ACHN (cell line): Measurements from ENCODE around the gene PLCL2.
"Not testable (repeated sequence)": the region's sequence is repeated elsewhere in the genome, so short reads cannot be mapped to it uniquely, and the experiment has no call there.

Experiments used
- DNase-seq: peaks from one replicate; pipeline ENCODE4 v3.0.0-alpha.2; 2015
- in situ Hi-C: cut with HindIII; loops from 2 replicates; pipeline ENCODE4 v1.10.0; 2017; ENCODE audit warnings: low sequenced_read_pairs, low pct_ligation_motif_present, low pct_unique_long_range_greater_than_20kb

Gene PLCL2

DNA sequence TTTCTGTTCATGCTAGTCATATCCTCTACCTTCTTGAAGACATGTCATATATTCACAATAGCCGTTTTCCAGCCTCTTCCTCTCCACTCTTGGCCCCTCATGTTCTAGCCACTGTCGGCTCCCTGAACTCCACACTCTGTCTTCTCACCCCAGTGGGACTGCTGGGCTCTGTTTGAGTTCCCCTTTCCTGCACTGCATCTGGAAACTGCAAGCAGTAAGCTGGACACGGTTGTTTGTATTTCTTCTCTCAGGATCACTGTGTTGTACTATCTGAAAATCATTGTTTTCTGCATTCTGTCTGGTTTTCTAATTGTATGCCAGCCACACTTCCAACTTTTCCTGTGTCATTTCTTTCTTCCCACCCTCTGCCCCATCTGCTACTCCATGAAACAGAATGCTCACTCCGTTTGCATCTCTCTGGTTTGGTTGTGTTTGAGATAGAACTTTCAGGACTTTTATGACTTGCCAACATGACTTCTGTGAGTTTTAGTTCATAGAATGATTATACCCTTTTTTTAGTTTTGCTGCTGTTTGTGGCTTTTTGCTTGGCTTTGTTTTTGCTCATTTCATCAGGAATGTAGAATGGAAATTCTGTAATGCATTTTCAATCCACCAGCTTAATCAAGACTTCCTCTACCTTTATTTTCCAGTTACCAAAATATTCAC is 192.3 kb downstream of the PLCL2 start:
- in situ Hi-C loops: no loop called here

DNA sequence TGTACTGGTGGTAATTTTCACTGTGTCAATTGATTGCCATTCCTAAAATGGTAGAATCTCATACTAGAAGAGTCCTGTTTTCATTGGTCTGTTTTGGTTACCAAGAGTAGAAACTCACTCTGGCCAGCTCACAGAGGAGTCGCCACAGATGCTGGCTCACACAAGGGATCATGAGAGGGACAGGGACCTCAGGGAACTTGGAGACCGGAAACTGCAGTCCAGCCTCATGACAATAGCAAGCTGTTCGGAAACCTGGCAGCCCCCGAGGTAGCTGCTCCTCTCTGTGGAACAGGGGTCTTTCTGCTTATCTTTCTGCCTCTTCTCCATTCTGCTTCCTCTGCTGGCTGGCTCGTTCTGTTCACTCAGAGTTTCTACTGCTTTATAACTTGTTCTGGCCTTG is 192.9 kb downstream of the PLCL2 start:
- in situ Hi-C loops: no loop called here
- no peak for DNase-seq

More for the DNA sequence above, 192.3 kb downstream of the PLCL2 start:
- no peak for DNase-seq

DNA sequence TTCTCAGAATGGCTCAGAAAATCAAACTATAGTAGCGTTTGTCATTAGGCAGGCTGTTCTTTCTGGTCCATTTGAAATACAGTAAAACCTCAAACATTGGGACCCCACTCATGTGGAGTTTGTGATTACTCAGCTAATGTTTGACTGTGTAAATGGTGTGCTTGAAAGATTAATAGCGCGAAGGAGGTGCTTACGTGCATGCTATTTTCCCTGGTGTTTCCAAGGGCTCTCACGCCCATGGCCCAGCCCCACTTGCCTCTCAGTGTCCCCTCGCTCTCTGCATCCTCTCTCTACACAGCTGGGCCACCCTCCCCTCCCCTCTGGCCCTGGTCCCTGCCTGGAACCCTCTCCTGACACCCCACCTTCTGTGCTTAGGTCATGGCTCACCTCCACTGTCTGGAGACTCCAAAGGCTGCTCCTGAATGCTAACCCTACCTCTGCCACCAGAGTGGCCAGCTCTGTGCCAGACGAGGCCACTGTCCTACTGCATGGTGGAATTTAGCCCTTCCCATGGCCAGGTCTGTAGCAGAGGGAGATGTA is 194.2 kb downstream of the PLCL2 start:
- no peak for DNase-seq
- in situ Hi-C loops: no loop called here

DNA sequence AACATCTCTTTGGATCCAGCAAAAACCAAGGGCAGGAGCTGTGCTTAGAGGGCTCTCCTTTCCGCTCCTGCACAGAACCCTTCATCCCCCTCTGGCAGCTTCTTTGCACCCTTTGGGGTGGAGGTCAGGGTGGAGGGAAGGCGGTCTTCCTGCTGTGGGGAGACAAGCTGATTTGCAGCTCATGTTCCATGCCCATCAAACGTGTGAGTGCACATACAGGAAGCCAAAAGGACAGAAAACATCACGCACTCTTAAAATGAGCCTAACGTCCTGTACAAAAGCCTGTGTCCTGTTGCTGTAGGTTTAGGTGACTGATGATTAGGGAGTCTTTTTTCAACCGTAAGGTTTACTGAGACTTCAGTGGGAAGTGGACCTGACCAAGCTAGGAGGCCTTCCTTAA is 195.2 kb downstream of the PLCL2 start:
- in situ Hi-C loops: no loop called here
- no peak for DNase-seq

DNA sequence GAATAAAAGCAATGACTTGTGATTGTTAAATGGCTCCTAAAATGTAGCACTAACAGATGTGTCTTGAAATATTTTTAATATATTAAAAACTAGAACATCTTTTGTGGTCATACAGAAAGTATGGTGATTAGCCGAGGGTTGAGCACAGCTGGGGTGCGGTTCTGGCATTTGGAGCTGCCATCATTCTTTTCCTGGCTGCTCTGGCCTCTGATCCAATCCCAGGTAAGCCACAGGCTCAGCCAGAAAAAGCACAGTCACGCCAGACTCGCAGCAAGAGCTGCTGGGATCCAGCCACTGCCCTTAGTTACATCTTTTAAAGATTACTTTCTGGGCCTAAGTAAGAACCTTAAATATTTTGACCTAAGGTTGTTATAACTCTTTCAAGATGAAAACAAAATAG is 196.8 kb downstream of the PLCL2 start:
- in situ Hi-C loops: no loop called here
- DNase-seq: no peak

DNA sequence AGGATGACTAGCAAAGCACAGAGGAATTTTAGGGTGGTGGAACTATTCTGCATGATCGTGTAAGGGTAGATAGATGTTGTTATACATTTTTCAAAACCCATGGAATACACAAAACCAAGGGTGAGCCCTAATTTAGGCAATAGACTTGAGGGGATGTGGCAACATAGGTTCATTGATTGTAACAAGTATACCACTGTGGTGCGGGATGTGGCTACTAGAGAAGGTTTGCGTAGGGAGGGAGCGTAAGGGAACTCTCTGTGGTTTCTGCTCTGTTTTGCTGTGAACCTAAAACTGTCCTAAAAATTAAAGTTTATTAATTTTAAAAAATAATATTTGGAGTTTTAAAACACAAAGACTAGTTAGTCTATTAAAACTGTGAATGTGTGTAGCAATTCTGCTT is 202.8 kb downstream of the PLCL2 start:
- DNase-seq: no peak
- in situ Hi-C loops: no loop called here

DNA sequence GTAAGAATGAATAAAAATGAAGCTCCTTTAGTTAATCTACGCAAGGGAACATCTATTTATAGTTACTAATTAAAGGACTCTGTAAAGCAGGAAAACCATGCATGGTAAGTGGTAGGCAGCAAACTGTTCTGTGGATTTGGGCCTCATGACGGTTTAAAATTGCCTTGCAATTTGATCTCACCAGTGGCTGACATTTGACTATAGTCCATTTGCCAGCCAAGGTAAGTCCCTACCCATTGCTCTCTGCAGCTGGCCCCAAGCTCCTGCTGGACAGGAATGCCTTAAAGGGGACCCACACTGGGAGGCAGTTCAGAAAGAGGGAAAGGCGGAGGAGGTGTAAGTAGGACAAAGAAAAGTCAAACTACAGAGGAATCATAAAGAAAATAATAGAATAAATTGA is 203.3 kb downstream of the PLCL2 start:
- in situ Hi-C loops: no loop called here
- no peak for DNase-seq

DNA sequence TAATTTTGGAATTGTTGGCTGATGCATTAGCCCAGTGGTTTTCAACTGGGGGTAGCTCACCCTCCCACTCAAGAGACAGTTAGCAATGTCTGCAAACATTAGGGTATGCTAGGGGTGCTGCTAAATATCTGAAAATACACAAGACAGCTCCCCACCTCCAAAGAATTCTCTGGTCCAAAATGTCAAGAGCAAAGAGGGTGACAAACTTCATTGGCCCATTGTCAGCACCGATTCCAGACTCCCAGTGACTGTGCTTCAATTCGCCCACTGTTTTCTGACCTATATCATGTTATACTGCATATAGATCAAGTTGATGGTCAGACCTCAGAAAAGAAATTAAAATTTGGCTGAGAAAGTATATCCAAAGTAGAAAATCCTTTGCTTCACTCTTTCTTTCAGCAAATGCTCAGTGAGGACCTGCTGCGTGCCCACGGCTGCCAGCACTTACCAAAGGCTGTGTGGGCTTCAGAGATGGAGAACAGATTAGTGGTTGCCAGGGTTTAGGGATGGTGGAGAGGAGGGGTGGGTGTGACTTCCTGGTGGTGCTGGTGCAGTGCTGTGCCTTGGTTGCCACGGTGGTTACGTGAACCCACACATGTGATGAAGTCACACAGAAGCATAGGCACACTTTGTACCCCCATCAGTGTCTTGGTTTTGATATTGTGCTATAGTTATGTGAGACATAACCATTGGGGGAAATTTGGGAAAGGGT is 204.0 kb downstream of the PLCL2 start:
- no peak for DNase-seq
- in situ Hi-C loops: no loop called here

DNA sequence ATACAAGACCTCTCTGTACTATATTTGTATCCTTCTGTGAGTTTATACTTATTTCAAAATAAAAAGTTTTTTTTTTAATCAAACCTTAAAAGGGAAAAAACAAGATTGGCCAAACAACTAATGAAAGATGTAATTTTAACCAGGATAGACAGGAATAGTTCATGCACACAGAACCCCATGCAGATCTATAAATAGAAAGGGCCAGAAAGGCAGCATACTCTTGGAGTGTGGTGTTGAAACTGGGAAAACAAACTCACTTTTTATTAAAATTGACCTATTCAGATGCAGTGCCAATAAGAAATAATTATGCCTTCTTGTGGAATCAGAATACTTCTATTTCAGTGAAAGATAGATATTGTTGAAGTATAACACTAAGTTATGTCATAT is 204.6 kb downstream of the PLCL2 start:
- in situ Hi-C loops: no loop called here
- no peak for DNase-seq

DNA sequence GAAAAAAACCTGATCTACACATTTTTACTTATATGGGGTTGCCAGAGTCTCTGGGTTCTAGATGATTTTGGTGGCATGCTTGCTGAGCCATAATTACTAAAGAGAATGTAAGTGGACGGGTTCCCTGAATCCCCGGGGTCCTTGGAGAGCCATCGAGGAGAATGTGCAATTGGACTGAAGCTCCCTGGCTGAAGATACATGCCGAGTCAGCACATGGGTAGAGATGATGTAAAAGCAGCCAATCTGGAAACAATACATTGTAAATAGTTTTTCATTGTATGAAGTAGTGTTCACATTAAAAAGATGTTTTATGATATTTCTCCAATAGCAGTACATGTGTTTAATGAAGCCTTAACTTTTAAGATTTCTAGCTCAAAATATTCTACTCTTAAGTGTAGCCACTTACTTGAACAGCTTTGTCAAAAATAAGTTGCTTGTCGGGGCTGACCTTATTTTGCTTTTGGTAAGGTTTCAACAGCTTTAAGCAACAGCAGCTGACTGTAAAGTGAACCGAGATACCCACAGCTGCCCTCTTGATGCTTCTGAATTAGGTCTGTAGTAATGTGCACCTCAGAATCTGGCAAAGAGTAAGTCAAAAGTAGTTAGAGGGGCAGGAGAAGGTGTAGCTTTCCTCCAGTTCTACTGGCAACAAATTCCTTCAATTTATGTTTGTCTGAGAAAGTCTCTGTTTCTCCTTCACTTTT is 205.7 kb downstream of the PLCL2 start:
- no peak for DNase-seq
- in situ Hi-C loops: no loop called here

DNA sequence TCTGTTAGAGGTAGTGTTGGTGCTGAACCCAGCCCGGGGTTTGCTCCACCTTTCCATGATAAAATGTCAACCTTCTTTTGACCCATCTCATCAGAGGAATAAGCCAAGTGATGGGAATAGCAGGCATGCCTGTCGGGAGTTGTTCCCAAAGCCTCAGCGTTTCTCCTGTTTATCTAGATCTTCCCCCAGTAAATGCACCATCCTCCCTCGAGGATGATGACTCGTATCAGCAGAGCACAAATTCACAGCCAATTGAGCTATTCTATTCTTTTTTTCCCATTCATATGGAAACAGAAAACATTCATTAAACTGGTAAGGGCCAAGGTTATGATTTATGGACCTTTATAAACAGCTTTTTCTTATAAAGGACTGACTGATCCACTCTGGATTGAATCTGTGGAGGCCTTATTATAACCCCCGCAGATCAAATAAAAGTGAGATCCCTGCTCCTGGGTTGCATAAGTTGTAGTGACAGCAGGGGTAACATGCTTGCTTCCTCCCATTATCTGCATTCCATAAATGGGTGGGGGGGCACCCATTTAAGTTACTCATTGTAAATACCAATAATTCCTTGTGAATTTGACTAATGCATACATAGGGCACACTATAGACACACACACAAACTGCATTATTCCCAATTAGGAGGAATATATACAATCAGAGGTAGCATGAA is 207.3 kb downstream of the PLCL2 start:
- DNase-seq: no peak
- in situ Hi-C loops: no loop called here

DNA sequence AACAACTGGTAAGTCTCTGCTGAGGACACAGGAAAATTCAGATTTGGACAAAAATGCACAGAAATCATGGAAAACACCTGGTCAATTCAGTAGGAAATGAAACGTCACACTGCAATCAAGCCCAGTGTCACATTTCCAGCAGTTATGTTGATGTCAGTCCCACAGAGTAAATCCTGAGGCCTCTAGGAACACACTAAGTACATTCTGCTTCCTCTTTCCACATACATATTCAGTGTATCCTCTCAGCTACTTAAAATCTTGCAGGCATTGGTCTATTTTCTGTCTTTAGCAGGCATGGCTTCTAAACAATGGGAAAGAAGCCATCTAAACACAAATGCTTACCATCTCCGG is 207.8 kb downstream of the PLCL2 start:
- DNase-seq: no peak

DNA sequence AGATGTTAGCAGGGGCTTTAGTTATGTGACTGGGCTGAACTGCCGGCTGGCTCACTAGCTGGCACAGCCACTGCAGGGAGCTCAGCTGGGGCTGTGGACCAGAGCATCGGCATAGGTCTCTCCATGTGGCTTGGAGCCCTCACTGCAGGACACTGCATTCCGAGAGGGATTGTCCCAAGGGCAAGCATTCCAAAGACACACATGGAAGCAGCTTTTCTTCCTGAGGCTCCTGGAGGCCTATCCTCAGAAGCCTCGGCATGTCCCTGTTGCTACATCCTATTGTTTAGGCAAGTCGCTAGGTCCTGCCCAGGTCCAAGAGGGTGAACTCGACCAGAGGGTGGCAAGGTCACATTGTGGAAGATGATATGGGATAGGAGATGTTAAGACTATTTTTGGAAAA is 209.8 kb downstream of the PLCL2 start:
- in situ Hi-C loops: no loop called here
- DNase-seq: no peak

More for the DNA sequence above, 207.8 kb downstream of the PLCL2 start:
- in situ Hi-C loops: no loop called here

DNA sequence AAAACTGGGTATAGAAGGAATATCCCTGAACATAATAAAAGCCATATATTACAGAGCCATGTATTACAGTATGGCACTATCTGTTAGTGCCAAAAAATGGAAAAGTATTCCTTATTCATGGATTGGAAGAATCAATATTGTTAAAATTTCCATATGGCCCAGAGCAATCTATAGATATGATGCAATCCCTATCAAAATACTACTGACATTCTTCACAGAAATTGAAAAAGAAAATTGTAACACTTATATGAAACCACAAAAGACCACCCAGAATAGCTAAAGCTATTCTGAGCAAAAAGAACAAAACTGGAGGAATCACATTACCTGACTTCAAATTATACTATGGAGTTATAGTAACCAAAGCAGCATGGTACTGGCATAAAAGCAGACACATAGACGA is 218.8 kb downstream of the PLCL2 start:
- in situ Hi-C loops: no loop called here
- no peak for DNase-seq

DNA sequence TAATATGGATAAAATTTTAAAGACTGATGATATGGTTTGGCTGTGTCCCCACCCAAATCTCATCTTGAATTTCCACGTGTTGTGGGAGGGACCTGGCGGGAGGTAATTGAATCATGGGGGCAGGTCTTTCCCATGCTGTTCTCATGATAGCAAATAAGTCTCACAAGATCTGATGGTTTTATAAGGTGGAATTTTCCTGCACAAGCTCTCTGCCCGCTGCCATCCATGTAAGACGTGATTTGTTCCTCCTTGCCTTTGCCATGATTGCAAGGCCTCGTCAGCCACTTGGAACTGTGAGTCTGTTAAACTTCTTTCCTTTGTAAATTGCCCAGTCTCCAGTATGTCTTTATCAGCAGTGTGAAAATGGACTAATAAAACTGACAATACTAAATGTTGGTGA is 222.0 kb downstream of the PLCL2 start:
- in situ Hi-C loops, DNase-seq: not testable (repeated sequence)

DNA sequence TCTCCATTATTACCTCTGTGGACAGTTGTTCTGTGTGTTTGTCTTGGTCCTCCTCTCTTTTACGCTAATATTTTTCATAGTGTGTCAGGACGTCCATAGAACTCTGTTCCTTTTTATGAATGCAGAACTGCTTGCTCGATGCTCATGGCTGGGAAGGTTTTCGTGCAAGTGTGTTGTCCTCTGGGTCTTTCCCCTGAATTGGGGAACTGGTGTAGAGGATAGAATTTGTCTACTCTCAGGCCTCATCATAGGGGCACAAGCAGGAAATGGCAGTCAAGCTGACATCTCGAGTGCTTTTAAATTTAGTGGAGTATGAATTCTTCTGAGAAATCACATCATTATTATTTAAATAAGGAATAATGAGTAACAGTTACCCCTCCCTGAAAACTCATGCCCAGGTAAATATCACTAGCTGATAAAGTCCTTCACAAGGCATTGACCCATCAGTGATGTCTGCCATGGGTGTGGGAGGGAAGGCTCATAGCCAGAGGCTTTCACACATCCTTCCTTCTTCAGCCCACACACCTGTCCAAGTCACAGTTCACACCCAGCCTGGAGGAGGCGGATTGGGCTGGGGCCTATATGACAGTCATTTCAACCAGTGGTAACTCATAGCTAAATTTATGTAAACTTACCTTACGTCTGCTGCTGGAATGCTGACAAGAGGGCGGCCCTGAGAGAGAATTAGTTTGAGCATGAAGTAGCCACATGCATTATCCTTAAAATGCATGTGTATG is 226.1 kb downstream of the PLCL2 start:
- in situ Hi-C loops: no loop called here
- DNase-seq: no peak

DNA sequence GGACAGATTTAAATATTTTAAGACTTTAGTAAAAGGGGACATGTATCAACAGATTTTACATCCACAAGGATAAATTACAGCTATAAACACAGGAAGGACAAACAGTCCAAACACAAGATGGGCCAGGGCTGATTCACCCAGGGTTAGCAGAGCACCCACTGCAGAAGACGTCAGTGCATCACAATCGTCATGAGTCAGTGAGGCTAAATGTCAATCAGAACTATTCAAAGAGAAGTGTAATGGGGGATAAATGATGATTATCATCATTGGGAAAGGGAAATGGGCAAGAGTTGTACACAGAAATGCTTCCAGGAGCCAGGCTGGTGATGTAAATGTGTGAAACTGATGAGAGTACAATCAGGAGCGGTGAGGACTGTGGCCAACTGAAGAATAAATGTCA is 226.8 kb downstream of the PLCL2 start:
- DNase-seq: no peak
- in situ Hi-C loops: no loop called here

DNA sequence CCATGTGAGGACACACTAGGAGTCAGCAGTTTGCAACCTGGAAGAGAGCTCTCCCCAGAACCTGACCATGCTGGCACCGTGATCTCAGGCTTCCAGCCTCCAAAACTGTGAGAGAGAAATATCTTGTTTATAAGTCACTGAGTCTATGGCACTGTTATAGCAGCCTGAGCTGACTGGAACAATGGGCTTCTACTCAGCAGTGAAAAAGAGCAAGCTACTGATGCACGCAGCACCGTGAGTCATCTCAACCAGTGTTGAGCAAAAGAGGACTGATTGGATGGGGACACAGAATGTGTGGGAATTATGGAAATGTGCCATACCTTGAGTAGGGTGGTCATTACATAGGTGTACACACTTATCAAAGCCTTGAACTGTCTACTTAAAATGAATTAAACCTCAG is 230.4 kb downstream of the PLCL2 start:
- in situ Hi-C loops: no loop called here
- DNase-seq: peak; percentile 1
